IMR-90 (cell line): Measurements from ENCODE around the gene USO1.
"Not testable (repeated sequence)": the region's sequence is repeated elsewhere in the genome, so short reads cannot be mapped to it uniquely, and the experiment has no call there.

ENCODE experiments used
- CTCF ChIP-seq: conservative IDR thresholded peaks from 2 replicates; pipeline ENCODE4 v1.5.1; 2012; ENCODE audit warnings: mild to moderate bottlenecking, low read depth, low read length, improper control_type of control experiment
- MAFK ChIP-seq: IDR thresholded peaks from 2 replicates; pipeline ENCODE4 v1.6.1; 2012; ENCODE audit warnings: low read depth, low read length, improper control_type of control experiment
- MAZ ChIP-seq: IDR thresholded peaks from 2 replicates; pipeline ENCODE4 v1.6.1; 2012; ENCODE audit warnings: low read depth, mild to moderate bottlenecking, low read length, improper control_type of control experiment, moderate library complexity, borderline replicate concordance
- MXI1 ChIP-seq: IDR thresholded peaks from 2 replicates; pipeline ENCODE4 v1.6.1; 2012; ENCODE audit warnings: low read depth, mild to moderate bottlenecking, low read length, moderate library complexity, borderline replicate concordance
- NFE2L2 ChIP-seq: fragments of 150-350 bp; IDR thresholded peaks from 2 replicates; pipeline ENCODE4 v1.6.1; 2016; ENCODE audit warnings: low read depth, mild to moderate bottlenecking, low read length
- POLR2A ChIP-seq: IDR thresholded peaks from 2 replicates; pipeline ENCODE4 v1.6.1; 2012; ENCODE audit warnings: mild to moderate bottlenecking, low read depth, low read length

GRCh38 chr4:75725942-75726538 is 1.7 kb downstream of the USO1 start:
- not testable (repeated sequence) for TF ChIP-seq CTCF, POLR2A, MXI1, NFE2L2, MAFK, MAZ
